Neural crest cell (in vitro differentiated cells): Measurements from ENCODE around the gene MRPS10. TPM values are rescaled to one million over a fixed set of nuclear protein-coding genes. Genes with fewer than 3 reads are reported as not detected.
"Not testable (repeated sequence)": the region's sequence is repeated elsewhere in the genome, so short reads cannot be mapped to it uniquely, and the experiment has no call there.

ENCODE experiments used
- DNase-seq: peaks from one replicate; pipeline ENCODE4 v3.0.0; 2021; ENCODE audit warnings: low read depth, mixed read lengths, low spot score
- H3K27ac Mint-ChIP-seq: one replicate; pipeline ENCODE4 v1.8.0; 2021; ENCODE audit warnings: mild to moderate bottlenecking, mixed read lengths; ENCODE audit not compliant: unreplicated experiment
- H3K27me3 Mint-ChIP-seq: 2 replicates; pipeline ENCODE4 v1.8.0; 2021; ENCODE audit warnings: low read depth, mild to moderate bottlenecking, mixed read lengths
- H3K36me3 Mint-ChIP-seq: 2 replicates; pipeline ENCODE4 v1.8.0; 2021; ENCODE audit warnings: low read depth, mild to moderate bottlenecking, mixed read lengths
- H3K4me1 Mint-ChIP-seq: 2 replicates; pipeline ENCODE4 v1.8.0; 2021; ENCODE audit warnings: mixed read lengths
- H3K4me3 Mint-ChIP-seq: one replicate; pipeline ENCODE4 v1.8.0; 2021; ENCODE audit warnings: mild to moderate bottlenecking, mixed read lengths
- H3K9me3 Mint-ChIP-seq: 2 replicates; pipeline ENCODE4 v1.8.0; 2021; ENCODE audit warnings: mixed read lengths
- CTCF ChIP-seq: fragments of 200-600 bp; sonication (generic); conservative IDR thresholded peaks from 2 replicates; pipeline ENCODE4 v1.5.0; 2021; ENCODE audit warnings: antibody characterized with exemption, mild to moderate bottlenecking
- total RNA-seq: library from RNA; stranded (reverse); gene quantifications from 2 replicates; pipeline ENCODE4 v1.2.1, GENCODE V29; 2021

MRPS10 gene
- total RNA-seq, 1 donor from 2014 or later = 29.0 TPM

- Mint-ChIP-seq H3K27me3 (no peaks in the 10 kb centered on the region), H3K36me3 (no peaks in the 10 kb centered on the region), H3K4me1 (no peaks in the 10 kb centered on the region), H3K4me3 (no peak overlapping the region), H3K9me3 (no peaks in the 10 kb centered on the region), H3K27ac (no peak overlapping the region)
- DNase-seq = no peak
- TF ChIP-seq CTCF = no peak
These were observed 24.2 kb downstream of the MRPS10 start for GRCh38 chr6:42193491-42193894.

GRCh38 chr6:42192385-42192784 is 25.3 kb downstream of the MRPS10 start:
- not testable (repeated sequence) for H3K27ac Mint-ChIP-seq, H3K36me3 Mint-ChIP-seq, H3K9me3 Mint-ChIP-seq, DNase-seq, H3K4me1 Mint-ChIP-seq, H3K4me3 Mint-ChIP-seq, H3K27me3 Mint-ChIP-seq

DNA sequence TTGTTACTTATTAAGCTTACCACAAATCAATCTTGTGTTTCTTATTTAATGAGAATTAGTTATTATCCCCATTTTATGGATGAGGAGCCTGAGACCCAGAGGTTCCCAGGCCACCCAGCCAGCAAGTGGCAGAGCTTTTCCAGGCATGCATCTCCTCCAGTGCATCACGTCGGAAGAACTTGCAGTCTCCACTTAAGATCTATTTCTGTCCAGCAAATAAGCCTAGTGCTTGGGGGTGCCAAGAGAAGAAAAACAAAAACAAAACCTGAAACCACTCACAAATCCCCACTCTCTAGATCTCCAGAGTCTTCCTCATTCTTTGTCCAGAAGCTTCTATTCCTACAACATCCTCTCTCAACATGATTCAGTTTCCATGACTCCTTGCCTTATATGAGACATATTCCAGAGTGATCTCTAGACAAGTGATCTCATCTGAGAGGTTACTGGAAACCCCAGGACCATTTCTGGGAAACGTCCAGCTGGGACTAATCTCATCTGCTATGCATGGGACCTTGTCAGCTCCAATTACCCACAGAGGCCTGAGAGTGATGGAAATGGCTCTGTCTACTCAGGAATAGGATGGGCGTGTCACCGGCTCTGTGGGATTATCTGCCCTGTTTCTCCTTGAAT is 27.0 kb downstream of the MRPS10 start:
- no peaks in the 10 kb centered on the region for H3K4me1 Mint-ChIP-seq
- no peak for DNase-seq
- H3K36me3 Mint-ChIP-seq = no peaks in the 10 kb centered on the region
- no peaks in the 10 kb centered on the region for H3K9me3 Mint-ChIP-seq
- no peaks in the 10 kb centered on the region for H3K27me3 Mint-ChIP-seq
- no peak overlapping the region for H3K4me3 Mint-ChIP-seq
- no peak for TF ChIP-seq CTCF
- no peak overlapping the region for H3K27ac Mint-ChIP-seq

DNA sequence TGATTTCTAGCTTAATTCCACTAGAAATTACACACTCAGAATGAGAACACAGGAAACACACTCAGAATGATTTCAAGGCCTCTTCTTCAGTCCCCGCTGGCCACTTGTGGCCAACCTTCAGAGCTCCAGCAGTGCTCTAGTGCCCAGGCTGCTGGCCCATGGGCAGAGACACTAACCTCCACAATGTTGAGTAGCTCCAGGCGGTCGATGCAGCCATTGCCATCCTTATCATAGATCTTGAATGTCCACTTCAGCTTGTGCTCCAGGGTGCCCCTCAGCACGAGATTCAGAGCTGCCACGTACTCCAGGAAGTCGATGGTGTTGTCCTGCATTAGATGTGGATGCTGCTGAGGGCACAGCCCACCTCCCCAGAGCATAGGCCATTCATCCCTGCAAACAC is 29.3 kb downstream of the MRPS10 start:
- no peak for TF ChIP-seq CTCF
- Mint-ChIP-seq H3K36me3 (no peaks in the 10 kb centered on the region), H3K27me3 (no peaks in the 10 kb centered on the region), H3K4me1 (no peaks in the 10 kb centered on the region), H3K4me3 (no peak overlapping the region), H3K9me3 (no peaks in the 10 kb centered on the region), H3K27ac (no peak overlapping the region)
- DNase-seq = no peak

DNA sequence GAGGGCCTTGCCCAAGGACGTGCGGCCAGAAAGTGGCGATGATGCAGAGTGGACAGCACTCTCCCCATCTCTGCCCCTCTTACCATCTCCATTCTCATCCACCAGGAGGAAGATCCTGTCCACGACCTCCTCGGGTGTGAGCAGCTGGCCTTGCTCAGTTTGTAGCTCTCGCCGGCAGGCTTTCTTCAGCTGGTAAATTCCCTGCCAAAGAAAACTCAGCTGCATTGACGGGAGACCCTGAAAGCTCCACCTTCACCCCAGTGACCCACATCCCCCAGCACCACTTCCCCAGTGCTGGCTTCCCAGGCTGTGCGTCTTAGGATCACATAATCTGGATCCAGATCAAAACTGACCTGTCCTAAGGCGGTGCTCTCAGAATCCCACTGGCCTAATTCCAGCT is 32.1 kb downstream of the MRPS10 start:
- Mint-ChIP-seq H3K9me3 (no peaks in the 10 kb centered on the region), H3K4me1 (no peaks in the 10 kb centered on the region), H3K27ac (no peak overlapping the region), H3K27me3 (no peaks in the 10 kb centered on the region), H3K4me3 (no peak overlapping the region), H3K36me3 (no peaks in the 10 kb centered on the region)
- no peak for TF ChIP-seq CTCF
- no peak for DNase-seq

GRCh38 chr6:42184475-42184874 is 33.2 kb downstream of the MRPS10 start:
- H3K4me3 Mint-ChIP-seq = no peak overlapping the region
- TF ChIP-seq CTCF = no peak
- H3K4me1 Mint-ChIP-seq = peaks cover 7% of the 10 kb centered on the region
- no peak overlapping the region for H3K27ac Mint-ChIP-seq
- H3K36me3 Mint-ChIP-seq = no peaks in the 10 kb centered on the region
- H3K9me3 Mint-ChIP-seq = no peaks in the 10 kb centered on the region
- H3K27me3 Mint-ChIP-seq = no peaks in the 10 kb centered on the region
- no peak for DNase-seq
